PC-9 (cell line): ENCODE data around the gene NOX5.

Experiments
- EZH2 ChIP-seq: fragments of 200-600 bp; sonication (generic); IDR thresholded peaks from 2 replicates; pipeline ENCODE4 v1.8.0; 2017; ENCODE audit warnings: antibody characterized with exemption, low read depth
- TF ChIP-seq, protein P1 (sequence below): fragments of 200-600 bp; sonication (generic); conservative IDR thresholded peaks from 2 replicates; pipeline ENCODE4 v1.6.1; 2017; ENCODE audit warnings: mixed run types, antibody characterized with exemption, mild to moderate bottlenecking, moderate library complexity

DNA sequence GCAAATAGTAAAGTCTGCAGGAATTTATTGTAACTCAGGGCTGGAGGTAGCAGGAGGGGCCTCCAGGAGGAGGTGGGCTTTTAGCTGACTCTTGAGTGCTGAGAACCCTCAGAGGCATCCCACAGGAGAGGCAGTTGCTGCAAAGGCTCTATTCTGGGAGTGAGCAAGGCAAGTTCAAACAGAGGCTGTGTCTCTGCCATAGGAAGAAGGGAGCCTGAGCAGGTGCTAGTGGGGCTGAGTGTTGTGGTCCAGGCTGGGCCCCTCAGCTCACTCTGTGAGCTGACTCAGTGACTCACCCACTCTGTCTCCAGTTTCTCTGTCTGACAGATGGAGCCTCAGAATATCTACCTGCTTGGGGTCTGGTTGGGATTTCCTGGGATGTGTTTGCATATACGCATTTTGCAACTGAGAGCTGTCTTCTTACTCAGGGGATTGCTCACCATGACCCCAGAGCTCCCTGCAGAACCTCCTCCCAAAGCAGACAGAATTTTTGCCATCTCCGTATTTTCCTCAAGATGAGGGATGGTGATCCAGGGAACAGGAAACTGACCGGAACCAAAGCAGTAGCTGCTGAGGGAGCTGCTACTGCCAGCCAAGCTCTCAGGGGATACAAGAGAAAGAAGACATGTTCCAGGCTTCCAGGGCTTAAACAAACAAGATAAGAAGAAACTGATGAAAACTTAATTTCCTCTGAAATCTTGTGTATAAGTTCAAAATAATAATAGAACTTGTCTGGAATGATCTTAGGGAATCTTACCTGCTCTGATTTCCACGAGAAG, 13.6 kb upstream of the NOX5 start:
- TF ChIP-seq, protein P1, sequence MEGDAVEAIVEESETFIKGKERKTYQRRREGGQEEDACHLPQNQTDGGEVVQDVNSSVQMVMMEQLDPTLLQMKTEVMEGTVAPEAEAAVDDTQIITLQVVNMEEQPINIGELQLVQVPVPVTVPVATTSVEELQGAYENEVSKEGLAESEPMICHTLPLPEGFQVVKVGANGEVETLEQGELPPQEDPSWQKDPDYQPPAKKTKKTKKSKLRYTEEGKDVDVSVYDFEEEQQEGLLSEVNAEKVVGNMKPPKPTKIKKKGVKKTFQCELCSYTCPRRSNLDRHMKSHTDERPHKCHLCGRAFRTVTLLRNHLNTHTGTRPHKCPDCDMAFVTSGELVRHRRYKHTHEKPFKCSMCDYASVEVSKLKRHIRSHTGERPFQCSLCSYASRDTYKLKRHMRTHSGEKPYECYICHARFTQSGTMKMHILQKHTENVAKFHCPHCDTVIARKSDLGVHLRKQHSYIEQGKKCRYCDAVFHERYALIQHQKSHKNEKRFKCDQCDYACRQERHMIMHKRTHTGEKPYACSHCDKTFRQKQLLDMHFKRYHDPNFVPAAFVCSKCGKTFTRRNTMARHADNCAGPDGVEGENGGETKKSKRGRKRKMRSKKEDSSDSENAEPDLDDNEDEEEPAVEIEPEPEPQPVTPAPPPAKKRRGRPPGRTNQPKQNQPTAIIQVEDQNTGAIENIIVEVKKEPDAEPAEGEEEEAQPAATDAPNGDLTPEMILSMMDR = no peak
- no peak for TF ChIP-seq EZH2
